ENCODE results near the gene LRRC8E. TPM values are rescaled to one million over a fixed set of nuclear protein-coding genes. Genes with fewer than 3 reads are reported as not detected.

The LRRC8E gene
- total RNA-seq, 1 experiment from 2014 or later, result 3.0 TPM

DNA sequence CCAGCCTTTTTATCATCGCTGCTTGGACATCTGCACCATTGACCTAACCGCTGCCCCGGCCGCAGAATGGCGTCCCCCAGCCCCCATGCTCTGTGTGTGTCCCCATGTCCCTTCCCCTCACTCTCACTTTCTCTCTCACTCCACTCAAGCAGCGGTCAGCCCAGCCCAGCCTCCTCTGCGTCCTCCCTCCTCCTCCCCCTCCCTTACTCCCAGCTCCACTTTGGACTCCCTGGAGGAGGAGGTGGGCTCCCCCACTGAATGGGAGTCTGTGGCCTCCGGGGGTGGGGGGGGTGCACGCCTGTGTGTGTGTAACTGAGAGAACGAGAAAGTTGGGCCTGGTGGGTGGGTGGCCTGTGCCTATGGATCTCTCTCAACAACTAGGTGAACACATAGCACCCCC lies 17.5 kb downstream of the LRRC8E start (continued):
- TF ChIP-seq, protein P1, sequence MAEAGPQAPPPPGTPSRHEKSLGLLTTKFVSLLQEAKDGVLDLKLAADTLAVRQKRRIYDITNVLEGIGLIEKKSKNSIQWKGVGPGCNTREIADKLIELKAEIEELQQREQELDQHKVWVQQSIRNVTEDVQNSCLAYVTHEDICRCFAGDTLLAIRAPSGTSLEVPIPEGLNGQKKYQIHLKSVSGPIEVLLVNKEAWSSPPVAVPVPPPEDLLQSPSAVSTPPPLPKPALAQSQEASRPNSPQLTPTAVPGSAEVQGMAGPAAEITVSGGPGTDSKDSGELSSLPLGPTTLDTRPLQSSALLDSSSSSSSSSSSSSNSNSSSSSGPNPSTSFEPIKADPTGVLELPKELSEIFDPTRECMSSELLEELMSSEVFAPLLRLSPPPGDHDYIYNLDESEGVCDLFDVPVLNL (CRISPR knock-in tag; IDR thresholded peaks at IDR 0.05; ENCODE audit: borderline replicate concordance, low read depth), result no peak
- TF ChIP-seq ATF1 (CRISPR knock-in tag; IDR thresholded peaks at IDR 0.05) (no peak), HMGA2 (CRISPR knock-in tag; IDR thresholded peaks at IDR 0.05) (no peak), JUN (CRISPR knock-in tag; IDR thresholded peaks at IDR 0.05) (no peak), TEAD1 (CRISPR knock-in tag; IDR thresholded peaks at IDR 0.05) (no peak), ZNF671 (CRISPR knock-in tag; IDR thresholded peaks at IDR 0.05) (no peak), GRHL2 (CRISPR knock-in tag; IDR thresholded peaks at IDR 0.05; ENCODE audit: insufficient replicate concordance, severe bottlenecking) (no peak), JAZF1 (CRISPR knock-in tag; IDR thresholded peaks at IDR 0.05) (no peak), CREM (CRISPR knock-in tag; IDR thresholded peaks at IDR 0.05) (no peak), ESRRA (CRISPR knock-in tag; IDR thresholded peaks at IDR 0.05; ENCODE audit: borderline replicate concordance) (no peak), ZNF423 (CRISPR knock-in tag; IDR thresholded peaks at IDR 0.05) (no peak), NR1H2 (CRISPR knock-in tag; IDR thresholded peaks at IDR 0.05) (no peak)
- TF ChIP-seq, protein P2, sequence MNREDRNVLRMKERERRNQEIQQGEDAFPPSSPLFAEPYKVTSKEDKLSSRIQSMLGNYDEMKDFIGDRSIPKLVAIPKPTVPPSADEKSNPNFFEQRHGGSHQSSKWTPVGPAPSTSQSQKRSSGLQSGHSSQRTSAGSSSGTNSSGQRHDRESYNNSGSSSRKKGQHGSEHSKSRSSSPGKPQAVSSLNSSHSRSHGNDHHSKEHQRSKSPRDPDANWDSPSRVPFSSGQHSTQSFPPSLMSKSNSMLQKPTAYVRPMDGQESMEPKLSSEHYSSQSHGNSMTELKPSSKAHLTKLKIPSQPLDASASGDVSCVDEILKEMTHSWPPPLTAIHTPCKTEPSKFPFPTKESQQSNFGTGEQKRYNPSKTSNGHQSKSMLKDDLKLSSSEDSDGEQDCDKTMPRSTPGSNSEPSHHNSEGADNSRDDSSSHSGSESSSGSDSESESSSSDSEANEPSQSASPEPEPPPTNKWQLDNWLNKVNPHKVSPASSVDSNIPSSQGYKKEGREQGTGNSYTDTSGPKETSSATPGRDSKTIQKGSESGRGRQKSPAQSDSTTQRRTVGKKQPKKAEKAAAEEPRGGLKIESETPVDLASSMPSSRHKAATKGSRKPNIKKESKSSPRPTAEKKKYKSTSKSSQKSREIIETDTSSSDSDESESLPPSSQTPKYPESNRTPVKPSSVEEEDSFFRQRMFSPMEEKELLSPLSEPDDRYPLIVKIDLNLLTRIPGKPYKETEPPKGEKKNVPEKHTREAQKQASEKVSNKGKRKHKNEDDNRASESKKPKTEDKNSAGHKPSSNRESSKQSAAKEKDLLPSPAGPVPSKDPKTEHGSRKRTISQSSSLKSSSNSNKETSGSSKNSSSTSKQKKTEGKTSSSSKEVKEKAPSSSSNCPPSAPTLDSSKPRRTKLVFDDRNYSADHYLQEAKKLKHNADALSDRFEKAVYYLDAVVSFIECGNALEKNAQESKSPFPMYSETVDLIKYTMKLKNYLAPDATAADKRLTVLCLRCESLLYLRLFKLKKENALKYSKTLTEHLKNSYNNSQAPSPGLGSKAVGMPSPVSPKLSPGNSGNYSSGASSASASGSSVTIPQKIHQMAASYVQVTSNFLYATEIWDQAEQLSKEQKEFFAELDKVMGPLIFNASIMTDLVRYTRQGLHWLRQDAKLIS (CRISPR knock-in tag; IDR thresholded peaks at IDR 0.05; ENCODE audit: borderline replicate concordance), result no peak
- TF ChIP-seq, protein P3, sequence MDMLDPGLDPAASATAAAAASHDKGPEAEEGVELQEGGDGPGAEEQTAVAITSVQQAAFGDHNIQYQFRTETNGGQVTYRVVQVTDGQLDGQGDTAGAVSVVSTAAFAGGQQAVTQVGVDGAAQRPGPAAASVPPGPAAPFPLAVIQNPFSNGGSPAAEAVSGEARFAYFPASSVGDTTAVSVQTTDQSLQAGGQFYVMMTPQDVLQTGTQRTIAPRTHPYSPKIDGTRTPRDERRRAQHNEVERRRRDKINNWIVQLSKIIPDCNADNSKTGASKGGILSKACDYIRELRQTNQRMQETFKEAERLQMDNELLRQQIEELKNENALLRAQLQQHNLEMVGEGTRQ (CRISPR knock-in tag; IDR thresholded peaks at IDR 0.05), result no peak

- Mint-ChIP-seq H3K9me3 (no peaks in the 10 kb centered on the region), H3K27ac (no peak overlapping the region), H3K27me3 (ENCODE audit: low read depth) (peaks cover 13% of the 10 kb centered on the region), H3K4me3 (no peak overlapping the region), H3K4me1 (peaks cover 20% of the 10 kb centered on the region), H3K36me3 (peaks cover 10% of the 10 kb centered on the region)
- POLR2A ChIA-PET, result interaction anchor here (1.3 kb wide), 1 partner anchor 9 kb away, joined by 4 read pairs; no protein-coding TSS in a partner anchor
- no peak for ATAC-seq
- CTCF ChIA-PET, result interaction anchor here (5.1 kb wide), 1 partner anchor 12 kb away, joined by 70 read pairs; the partner anchor contains the start of gene SNAPC2
- TF ChIP-seq SMAD3 (CRISPR knock-in tag; IDR thresholded peaks at IDR 0.05; ENCODE audit: borderline replicate concordance) (no peak), CBFB (CRISPR knock-in tag; IDR thresholded peaks at IDR 0.05; ENCODE audit: low read depth) (no peak), GTF2I (CRISPR knock-in tag; conservative IDR thresholded peaks at IDR 0.05) (no peak), HMGA2 (CRISPR knock-in tag; IDR thresholded peaks at IDR 0.05) (no peak), EMX1 (CRISPR knock-in tag; IDR thresholded peaks at IDR 0.05) (no peak), SP1 (CRISPR knock-in tag; conservative IDR thresholded peaks at IDR 0.05) (no peak), NR2C2 (CRISPR knock-in tag; IDR thresholded peaks at IDR 0.05) (no peak), GRHL2 (CRISPR knock-in tag; IDR thresholded peaks at IDR 0.05; ENCODE audit: insufficient replicate concordance, severe bottlenecking) (no peak), ZNF317 (CRISPR knock-in tag; IDR thresholded peaks at IDR 0.05; ENCODE audit: borderline replicate concordance, low read depth) (no peak), TEAD1 (CRISPR knock-in tag; IDR thresholded peaks at IDR 0.05) (no peak), ZNF416 (CRISPR knock-in tag; IDR thresholded peaks at IDR 0.05) (no peak), ZBTB21 (CRISPR knock-in tag; IDR thresholded peaks at IDR 0.05; ENCODE audit: borderline replicate concordance) (no peak)
- TF ChIP-seq, protein P4, sequence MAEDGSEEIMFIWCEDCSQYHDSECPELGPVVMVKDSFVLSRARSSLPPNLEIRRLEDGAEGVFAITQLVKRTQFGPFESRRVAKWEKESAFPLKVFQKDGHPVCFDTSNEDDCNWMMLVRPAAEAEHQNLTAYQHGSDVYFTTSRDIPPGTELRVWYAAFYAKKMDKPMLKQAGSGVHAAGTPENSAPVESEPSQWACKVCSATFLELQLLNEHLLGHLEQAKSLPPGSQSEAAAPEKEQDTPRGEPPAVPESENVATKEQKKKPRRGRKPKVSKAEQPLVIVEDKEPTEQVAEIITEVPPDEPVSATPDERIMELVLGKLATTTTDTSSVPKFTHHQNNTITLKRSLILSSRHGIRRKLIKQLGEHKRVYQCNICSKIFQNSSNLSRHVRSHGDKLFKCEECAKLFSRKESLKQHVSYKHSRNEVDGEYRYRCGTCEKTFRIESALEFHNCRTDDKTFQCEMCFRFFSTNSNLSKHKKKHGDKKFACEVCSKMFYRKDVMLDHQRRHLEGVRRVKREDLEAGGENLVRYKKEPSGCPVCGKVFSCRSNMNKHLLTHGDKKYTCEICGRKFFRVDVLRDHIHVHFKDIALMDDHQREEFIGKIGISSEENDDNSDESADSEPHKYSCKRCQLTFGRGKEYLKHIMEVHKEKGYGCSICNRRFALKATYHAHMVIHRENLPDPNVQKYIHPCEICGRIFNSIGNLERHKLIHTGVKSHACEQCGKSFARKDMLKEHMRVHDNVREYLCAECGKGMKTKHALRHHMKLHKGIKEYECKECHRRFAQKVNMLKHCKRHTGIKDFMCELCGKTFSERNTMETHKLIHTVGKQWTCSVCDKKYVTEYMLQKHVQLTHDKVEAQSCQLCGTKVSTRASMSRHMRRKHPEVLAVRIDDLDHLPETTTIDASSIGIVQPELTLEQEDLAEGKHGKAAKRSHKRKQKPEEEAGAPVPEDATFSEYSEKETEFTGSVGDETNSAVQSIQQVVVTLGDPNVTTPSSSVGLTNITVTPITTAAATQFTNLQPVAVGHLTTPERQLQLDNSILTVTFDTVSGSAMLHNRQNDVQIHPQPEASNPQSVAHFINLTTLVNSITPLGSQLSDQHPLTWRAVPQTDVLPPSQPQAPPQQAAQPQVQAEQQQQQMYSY (CRISPR knock-in tag; IDR thresholded peaks at IDR 0.05), result no peak
- TF ChIP-seq, protein P5, sequence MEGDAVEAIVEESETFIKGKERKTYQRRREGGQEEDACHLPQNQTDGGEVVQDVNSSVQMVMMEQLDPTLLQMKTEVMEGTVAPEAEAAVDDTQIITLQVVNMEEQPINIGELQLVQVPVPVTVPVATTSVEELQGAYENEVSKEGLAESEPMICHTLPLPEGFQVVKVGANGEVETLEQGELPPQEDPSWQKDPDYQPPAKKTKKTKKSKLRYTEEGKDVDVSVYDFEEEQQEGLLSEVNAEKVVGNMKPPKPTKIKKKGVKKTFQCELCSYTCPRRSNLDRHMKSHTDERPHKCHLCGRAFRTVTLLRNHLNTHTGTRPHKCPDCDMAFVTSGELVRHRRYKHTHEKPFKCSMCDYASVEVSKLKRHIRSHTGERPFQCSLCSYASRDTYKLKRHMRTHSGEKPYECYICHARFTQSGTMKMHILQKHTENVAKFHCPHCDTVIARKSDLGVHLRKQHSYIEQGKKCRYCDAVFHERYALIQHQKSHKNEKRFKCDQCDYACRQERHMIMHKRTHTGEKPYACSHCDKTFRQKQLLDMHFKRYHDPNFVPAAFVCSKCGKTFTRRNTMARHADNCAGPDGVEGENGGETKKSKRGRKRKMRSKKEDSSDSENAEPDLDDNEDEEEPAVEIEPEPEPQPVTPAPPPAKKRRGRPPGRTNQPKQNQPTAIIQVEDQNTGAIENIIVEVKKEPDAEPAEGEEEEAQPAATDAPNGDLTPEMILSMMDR (IDR thresholded peaks at IDR 0.05), result no peak
- DNase-seq (ENCODE audit: low spot score), result no peak
These were observed 18.8 kb downstream of the LRRC8E start for GRCh38 chr19:7907122-7907521.

All from WTC11 (cell line).